AG04449 (cell line): ENCODE measurements around the gene PFDN2.

Source experiments
- CTCF ChIA-PET: fragments of 350-600 bp; formaldehyde crosslinking; extraction: SDS; loops from one replicate; lab custom pipeline; 2021; ENCODE audit warnings: antibody characterized with exemption; lab: Yijun Ruan, JAX
- POLR2A ChIA-PET: fragments of 400-600, 350-600 bp; formaldehyde crosslinking; extraction: SDS; loops from one replicate; lab custom pipeline; 2020; ENCODE audit warnings: antibody characterized with exemption, inconsistent platforms; lab: Yijun Ruan, JAX
- DNase-seq: peaks from one replicate; pipeline ENCODE4 v3.0.0-alpha.2; 2010; ENCODE audit warnings: low read depth, low spot score
- H3K4me3 ChIP-seq: 2 replicates; pipeline ENCODE4 v1.5.1; 2011; ENCODE audit warnings: low read depth, mild to moderate bottlenecking, control low read depth, low read length
- TF ChIP-seq, protein P1 (sequence below): IDR thresholded peaks from one replicate; pipeline ENCODE4 v1.5.1; 2011; ENCODE audit warnings: mild to moderate bottlenecking, moderate library complexity, low read length, control low read depth, inconsistent platforms; ENCODE audit not compliant: insufficient read depth; ENCODE audit errors: missing control alignments

PFDN2 gene

DNA sequence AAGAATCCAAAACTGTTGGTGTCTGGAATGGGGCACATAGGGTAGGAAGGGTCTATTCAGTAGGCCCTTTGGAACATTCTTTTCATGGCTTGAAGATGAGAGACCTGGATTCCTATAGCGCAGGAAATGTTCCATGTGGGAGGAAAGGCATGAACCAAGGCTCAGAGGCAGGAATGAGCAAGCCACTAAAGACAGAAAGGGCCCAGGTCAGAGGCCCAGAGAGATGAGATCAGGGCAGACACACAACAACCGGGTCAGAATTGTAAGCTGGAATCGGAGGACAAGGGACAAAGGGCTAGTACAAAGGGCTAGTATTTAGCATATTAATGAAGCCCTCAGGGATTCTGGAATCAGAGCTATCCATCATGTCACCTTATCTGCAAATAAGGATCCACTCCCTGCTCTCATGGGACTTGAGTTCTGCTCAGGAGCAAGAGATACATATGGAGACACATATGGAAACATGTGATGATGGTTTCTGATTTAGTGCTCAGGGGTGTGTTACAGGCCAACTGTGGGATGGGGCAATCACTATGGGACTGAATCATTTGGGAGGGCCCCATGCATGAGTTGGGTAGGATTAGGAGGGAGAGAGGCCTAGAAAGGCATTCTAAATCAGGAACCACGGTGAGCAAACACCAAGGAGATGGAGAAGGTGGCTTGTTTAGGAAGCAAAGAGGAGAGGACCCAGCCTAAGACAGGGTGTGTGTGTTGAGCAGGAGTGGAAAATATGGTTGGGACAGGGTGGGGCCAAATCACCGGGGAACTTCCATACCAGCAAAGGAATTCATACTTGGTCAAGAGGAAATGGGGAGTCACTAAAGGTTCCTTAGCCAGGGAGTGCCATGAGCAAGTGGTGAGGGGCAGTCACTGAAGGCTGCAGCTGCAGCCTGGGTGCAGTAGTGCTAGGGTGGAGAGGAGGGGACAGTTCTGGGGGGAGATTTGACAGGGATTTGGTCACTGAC lies 37.1 kb downstream of the PFDN2 start:
- TF ChIP-seq, protein P1, sequence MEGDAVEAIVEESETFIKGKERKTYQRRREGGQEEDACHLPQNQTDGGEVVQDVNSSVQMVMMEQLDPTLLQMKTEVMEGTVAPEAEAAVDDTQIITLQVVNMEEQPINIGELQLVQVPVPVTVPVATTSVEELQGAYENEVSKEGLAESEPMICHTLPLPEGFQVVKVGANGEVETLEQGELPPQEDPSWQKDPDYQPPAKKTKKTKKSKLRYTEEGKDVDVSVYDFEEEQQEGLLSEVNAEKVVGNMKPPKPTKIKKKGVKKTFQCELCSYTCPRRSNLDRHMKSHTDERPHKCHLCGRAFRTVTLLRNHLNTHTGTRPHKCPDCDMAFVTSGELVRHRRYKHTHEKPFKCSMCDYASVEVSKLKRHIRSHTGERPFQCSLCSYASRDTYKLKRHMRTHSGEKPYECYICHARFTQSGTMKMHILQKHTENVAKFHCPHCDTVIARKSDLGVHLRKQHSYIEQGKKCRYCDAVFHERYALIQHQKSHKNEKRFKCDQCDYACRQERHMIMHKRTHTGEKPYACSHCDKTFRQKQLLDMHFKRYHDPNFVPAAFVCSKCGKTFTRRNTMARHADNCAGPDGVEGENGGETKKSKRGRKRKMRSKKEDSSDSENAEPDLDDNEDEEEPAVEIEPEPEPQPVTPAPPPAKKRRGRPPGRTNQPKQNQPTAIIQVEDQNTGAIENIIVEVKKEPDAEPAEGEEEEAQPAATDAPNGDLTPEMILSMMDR = no peak
- DNase-seq = no peak
- no peak overlapping the region for H3K4me3 ChIP-seq
- ChIA-PET POLR2A (interaction anchor here (0.6 kb wide), 1 partner anchor 979 kb away, joined by 3 read pairs; no protein-coding TSS in a partner anchor), CTCF (interaction anchor here (0.6 to 5.4 kb wide), 6 partner anchors 9 to 83 kb away, joined by 3 to 19 read pairs (median 10); no protein-coding TSS in a partner anchor)

DNA sequence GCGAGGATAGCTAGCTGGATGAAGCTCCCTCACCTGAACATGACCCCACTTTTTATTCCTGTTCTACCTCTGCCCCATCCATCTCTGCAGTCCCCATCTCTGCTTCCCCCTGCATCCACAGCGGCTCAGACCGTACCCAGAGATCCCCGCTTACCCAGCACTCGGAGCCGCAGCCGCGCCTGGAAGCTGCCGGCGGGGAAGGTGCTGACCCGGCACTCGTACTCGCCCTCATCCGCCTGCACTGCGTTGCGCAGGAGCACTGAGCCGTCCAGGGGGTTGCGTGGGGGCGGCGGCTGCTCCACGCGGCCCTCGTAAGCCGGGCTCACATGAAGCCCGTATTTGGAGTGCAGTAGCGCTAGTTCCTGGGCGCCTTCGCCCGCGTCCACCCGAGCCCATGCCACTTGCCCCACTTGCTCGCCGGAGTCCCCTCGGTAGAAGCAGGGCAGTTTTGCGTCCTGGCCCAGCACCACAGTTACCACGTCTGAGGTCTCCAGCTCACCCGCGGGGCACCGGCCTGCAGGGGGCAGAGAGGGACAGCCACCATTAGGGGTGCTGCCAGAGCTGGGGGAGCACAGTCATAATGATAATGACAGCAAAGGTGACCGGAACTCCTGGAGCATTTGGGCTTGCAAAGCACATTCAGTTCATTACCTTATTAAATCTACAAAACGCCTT lies 38.3 kb downstream of the PFDN2 start:
- no peak for DNase-seq
- CTCF ChIA-PET = interaction anchor here (0.6 to 5.4 kb wide), 10 partner anchors 8 to 88 kb away, joined by 3 to 19 read pairs (median 4); partner anchors contain the start of genes PPOX and USF1
- no peak overlapping the region for H3K4me3 ChIP-seq
- TF ChIP-seq, protein P1 = no peak
- POLR2A ChIA-PET = no interaction called here

DNA sequence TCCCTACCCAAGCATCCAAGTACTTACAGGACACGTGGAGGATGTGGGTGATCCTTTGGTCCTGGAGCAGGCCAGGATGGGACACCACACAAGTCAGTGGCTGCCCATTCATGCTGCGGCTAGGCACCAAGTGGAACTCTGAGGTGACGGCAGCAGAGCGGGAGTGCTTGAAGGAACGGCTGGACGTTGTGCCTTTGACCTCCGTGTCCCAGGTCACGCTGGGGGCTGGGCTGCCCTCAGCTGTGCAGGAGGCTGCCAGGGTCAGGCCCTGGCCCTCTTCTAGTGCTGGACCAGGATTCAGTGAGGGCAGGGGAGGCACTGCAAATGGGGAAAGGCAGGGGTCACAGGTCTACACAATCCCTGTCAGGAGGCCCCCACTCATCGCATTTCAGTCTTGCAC lies 40.4 kb downstream of the PFDN2 start:
- CTCF ChIA-PET = interaction anchor here (1.9 kb wide), 2 partner anchors 9 to 19 kb away, joined by 5 to 6 read pairs; no protein-coding TSS in a partner anchor
- H3K4me3 ChIP-seq = no peak overlapping the region

DNA sequence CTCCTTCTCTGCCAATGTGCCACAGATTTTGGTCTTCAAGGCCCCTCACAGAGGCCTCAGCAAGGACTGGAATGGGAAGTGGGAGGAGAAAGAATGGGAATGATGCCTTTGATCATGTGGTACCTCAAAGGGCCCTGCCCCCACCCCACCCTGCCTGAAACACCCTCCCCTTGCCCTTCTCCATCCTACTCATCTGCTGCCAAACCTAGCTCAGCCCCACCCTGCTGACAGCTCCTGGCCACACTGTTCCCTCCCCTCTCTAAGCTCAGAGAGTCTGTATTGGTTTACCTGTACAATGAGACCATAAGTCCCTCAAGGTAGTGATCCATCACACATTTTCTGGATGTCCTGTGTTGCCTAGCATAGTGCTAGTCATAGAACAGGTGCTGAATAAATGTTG lies 41.4 kb downstream of the PFDN2 start:
- ChIA-PET CTCF (interaction anchor here (1.9 kb wide), 2 partner anchors 8 to 20 kb away, joined by 5 to 6 read pairs; no protein-coding TSS in a partner anchor), POLR2A (no interaction called here)
- DNase-seq = no peak
- TF ChIP-seq, protein P1 = no peak
- no peak overlapping the region for H3K4me3 ChIP-seq

More for the DNA sequence above, 40.4 kb downstream of the PFDN2 start:
- POLR2A ChIA-PET = no interaction called here
- TF ChIP-seq, protein P1 = no peak
- DNase-seq = no peak

DNA sequence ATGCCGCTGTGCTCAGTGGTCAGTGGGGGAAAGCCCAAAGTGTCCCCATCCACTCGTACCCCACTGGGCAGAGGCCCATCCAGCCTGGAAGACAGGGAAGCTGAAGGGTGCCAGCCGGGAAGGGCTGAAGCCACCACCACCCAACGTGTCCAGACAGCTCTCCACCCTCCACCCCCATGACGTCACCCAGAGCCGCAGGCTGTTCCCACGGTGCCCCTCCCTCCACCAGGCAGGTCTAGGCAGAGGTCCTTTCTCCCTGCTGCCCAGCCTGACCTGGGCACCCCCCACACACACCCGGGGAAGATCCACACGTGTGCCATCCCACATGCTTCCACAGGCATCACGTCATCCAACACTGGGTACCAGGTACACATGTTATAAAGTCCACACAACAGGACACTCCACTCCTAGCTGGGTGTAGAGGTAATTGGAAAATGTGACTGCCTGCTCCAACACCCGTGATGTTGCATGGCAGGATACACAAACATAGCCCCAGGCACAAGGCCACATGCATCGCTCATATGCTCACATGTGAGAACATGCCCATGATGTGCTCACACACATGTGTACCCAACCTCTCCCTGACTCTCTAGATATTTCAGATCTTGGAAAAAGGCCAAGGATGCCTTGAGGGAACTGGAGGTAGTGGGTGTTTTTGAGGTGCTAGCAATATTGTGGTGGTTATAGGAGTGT lies 43.0 kb downstream of the PFDN2 start:
- ChIA-PET CTCF (interaction anchor here (1.2 to 8.9 kb wide), 2 partner anchors 23 to 28 kb away, joined by 4 to 100 read pairs; partner anchors contain the start of gene KLHDC9), POLR2A (no interaction called here)
- H3K4me3 ChIP-seq = no peak overlapping the region
- no peak for DNase-seq
- TF ChIP-seq, protein P1 = no peak
